GM23338 (cell line): ENCODE data around the gene MMP17. TPM values are rescaled to one million over a fixed set of nuclear protein-coding genes. Genes with fewer than 3 reads are reported as not detected.

Experiments used
- ATAC-seq: fragments of 200-7000 bp; cut with Tn5 transposase; 3 replicates; pipeline ENCODE4 v1.9.1; 2020
- DNase-seq: peaks from one replicate; pipeline ENCODE4 v3.0.0-alpha.2; 2015; ENCODE audit warnings: low spot score
- H2AFZ ChIP-seq: fragments of 200-600 bp; sonication (generic); 2 replicates; pipeline ENCODE4 v1.8.0; 2016; ENCODE audit warnings: antibody characterized with exemption, mild to moderate bottlenecking, moderate library complexity
- H3F3A ChIP-seq: fragments of 200-600 bp; sonication (generic); replicated peaks from 2 replicates; pipeline ENCODE4 v1.8.0; 2017; ENCODE audit warnings: antibody characterized with exemption, mixed run types, low read depth
- H3K27ac ChIP-seq: fragments of 200-600 bp; sonication (generic); 2 replicates; pipeline ENCODE4 v1.6.1; 2016; ENCODE audit warnings: low read depth
- H3K27me3 ChIP-seq: fragments of 200-600 bp; sonication (generic); 2 replicates; pipeline ENCODE4 v1.8.0; 2016; ENCODE audit warnings: mild to moderate bottlenecking, mixed run types, moderate library complexity; ENCODE audit not compliant: insufficient read depth
- H3K36me3 ChIP-seq: fragments of 200-600 bp; sonication (generic); 2 replicates; pipeline ENCODE4 v1.8.0; 2016; ENCODE audit warnings: mild to moderate bottlenecking; ENCODE audit not compliant: insufficient read depth
- H3K4me1 ChIP-seq: fragments of 200-600 bp; sonication (generic); 2 replicates; pipeline ENCODE4 v1.8.0; 2016; ENCODE audit warnings: mild to moderate bottlenecking, moderate library complexity; ENCODE audit not compliant: insufficient read depth
- H3K4me2 ChIP-seq: fragments of 200-600 bp; sonication (generic); 2 replicates; pipeline ENCODE4 v1.7.1; 2017; ENCODE audit warnings: mixed run types
- H3K4me3 ChIP-seq: fragments of 200-600 bp; sonication (generic); 2 replicates; pipeline ENCODE4 v1.6.1; 2016; ENCODE audit warnings: mixed run types
- H3K79me2 ChIP-seq: fragments of 200-600 bp; sonication (generic); replicated peaks from 2 replicates; pipeline ENCODE4 v1.8.0; 2017; ENCODE audit warnings: mild to moderate bottlenecking; ENCODE audit not compliant: insufficient read depth
- H3K9me2 ChIP-seq: fragments of 200-600 bp; sonication (generic); 2 replicates; pipeline ENCODE4 v1.8.0; 2017; ENCODE audit not compliant: insufficient read depth
- H4K20me1 ChIP-seq: fragments of 200-600 bp; sonication (generic); replicated peaks from 2 replicates; pipeline ENCODE4 v1.8.0; 2017; ENCODE audit warnings: mild to moderate bottlenecking; ENCODE audit not compliant: insufficient read depth
- H3K27ac Mint-ChIP-seq: 2 replicates; pipeline ENCODE4 v1.8.0; 2020; ENCODE audit warnings: inconsistent platforms, mild to moderate bottlenecking, moderate library complexity, mixed read lengths
- H3K27me3 Mint-ChIP-seq: 3 replicates; pipeline ENCODE4 v1.8.0; 2022; ENCODE audit warnings: low read depth, mild to moderate bottlenecking, moderate library complexity, mixed read lengths, inconsistent platforms; ENCODE audit not compliant: insufficient read depth, poor library complexity
- H3K36me3 Mint-ChIP-seq: 3 replicates; pipeline ENCODE4 v1.8.0; 2021; ENCODE audit warnings: low read depth, mild to moderate bottlenecking, inconsistent platforms, moderate library complexity, mixed read lengths
- H3K4me1 Mint-ChIP-seq: 3 replicates; pipeline ENCODE4 v1.8.0; 2020; ENCODE audit warnings: mild to moderate bottlenecking, inconsistent platforms, mixed read lengths
- H3K4me3 Mint-ChIP-seq: 3 replicates; pipeline ENCODE4 v1.8.0; 2021; ENCODE audit warnings: moderate library complexity, mild to moderate bottlenecking, inconsistent platforms, mixed read lengths
- H3K9me3 Mint-ChIP-seq: 3 replicates; pipeline ENCODE4 v1.8.0; 2020; ENCODE audit warnings: moderate library complexity, mild to moderate bottlenecking, inconsistent platforms, mixed read lengths
- CREB1 ChIP-seq: fragments of 250-450 bp; sonication (Bioruptor Pico); IDR thresholded peaks from 2 replicates; pipeline ENCODE4 v1.5.0; 2020; ENCODE audit warnings: low read depth, mild to moderate bottlenecking, moderate library complexity
- EZH2 ChIP-seq: fragments of 200-600 bp; sonication (generic); IDR thresholded peaks from one replicate; pipeline ENCODE4 v1.8.0; 2017; ENCODE audit warnings: antibody characterized with exemption, mild to moderate bottlenecking, low read depth; ENCODE audit not compliant: unreplicated experiment
- EZH2phosphoT487 ChIP-seq: fragments of 200-600 bp; sonication (generic); IDR thresholded peaks from one replicate; pipeline ENCODE4 v1.8.1; 2018; ENCODE audit warnings: antibody characterized with exemption; ENCODE audit not compliant: unreplicated experiment
- JUNB ChIP-seq: IDR thresholded peaks from one replicate; pipeline ENCODE4 v1.6.1; 2016; ENCODE audit warnings: antibody characterized with exemption; ENCODE audit not compliant: unreplicated experiment
- POLR2AphosphoS5 ChIP-seq: IDR thresholded peaks from 2 replicates; pipeline ENCODE4 v1.6.1; 2016; ENCODE audit warnings: antibody characterized with exemption, low read depth
- STAT1 ChIP-seq: IDR thresholded peaks from one replicate; pipeline ENCODE4 v1.6.1; 2016; ENCODE audit warnings: antibody characterized with exemption; ENCODE audit not compliant: unreplicated experiment
- ZNF114 ChIP-seq: fragments of 250-450 bp; sonication (Bioruptor Pico); IDR thresholded peaks from 2 replicates; pipeline ENCODE4 v1.5.0; 2020; ENCODE audit warnings: mild to moderate bottlenecking, moderate library complexity
- ZNF331 ChIP-seq: fragments of 250-450 bp; sonication (Bioruptor Pico); IDR thresholded peaks from 2 replicates; pipeline ENCODE4 v1.5.0; 2020; ENCODE audit warnings: low read depth, mild to moderate bottlenecking, moderate library complexity
- polyA plus RNA-seq: library from polyadenylated mRNA; unstranded; fragments of >200 nt; fragmentation: Nextera tagmentation; extraction: Ambion mirVana; gene quantifications from 2 replicates; pipeline ENCODE4 v1.2.1, GENCODE V29; 2016
- total RNA-seq: library from RNA; depleted of rRNA; stranded (reverse); fragments of >200 nt; shearing (Covaris generic); gene quantifications from 2 replicates; pipeline ENCODE4 v1.2.3, GENCODE V29; 2014
- TF ChIP-seq, protein P1 (sequence below), 2 experiments: fragments of 200-600 bp in 1 of 2; sonication (generic) in 1 of 2; conservative IDR thresholded peaks; 2 replicates each; pipeline versions ENCODE4 v1.5.1 to v1.6.1; 2016 to 2017; ENCODE audit warnings: antibody characterized with exemption in 2 of 2, low read depth in 2 of 2, mild to moderate bottlenecking in 2 of 2, moderate library complexity in 1 of 2
- TF ChIP-seq, protein P2 (sequence below): IDR thresholded peaks from one replicate; pipeline ENCODE4 v1.6.1; 2018; ENCODE audit warnings: antibody characterized with exemption; ENCODE audit not compliant: unreplicated experiment
- TF ChIP-seq, protein P3 (sequence below): IDR thresholded peaks from 2 replicates; pipeline ENCODE4 v1.6.1; 2016; ENCODE audit warnings: antibody characterized with exemption

Gene MMP17
- total and polyA plus RNA-seq, 2 experiments from 2014 or later: 10.4 to 48.5 TPM

DNA sequence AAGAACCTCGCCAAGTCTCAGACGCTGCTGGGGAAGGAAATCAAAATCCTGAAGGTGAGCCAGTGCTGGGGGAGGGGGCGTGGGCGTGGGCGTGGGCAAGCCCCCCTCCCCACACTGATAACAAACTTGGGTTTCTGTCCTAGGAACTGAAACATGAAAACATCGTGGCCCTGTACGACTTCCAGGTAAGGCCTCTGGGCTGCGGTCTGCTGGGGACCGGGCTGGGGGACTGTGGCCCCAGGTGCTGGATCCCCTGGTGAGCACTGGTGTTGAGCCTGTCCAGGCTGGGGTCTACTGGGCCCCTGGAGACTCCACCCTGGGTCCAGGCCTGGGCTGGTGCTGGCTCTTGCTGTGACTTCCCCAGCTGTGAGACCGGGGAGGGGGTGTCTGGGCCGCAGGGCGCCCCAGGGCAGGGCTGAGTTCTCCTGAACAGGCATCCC lies 67.5 kb downstream of the MMP17 start:
- no peak overlapping the region for H2AFZ ChIP-seq
- H4K20me1 ChIP-seq: no peaks in the 10 kb centered on the region
- Mint-ChIP-seq H3K36me3 (peaks cover 15% of the 10 kb centered on the region), H3K4me1 (peaks cover 14% of the 10 kb centered on the region; the same call in 2 of the 3 replicates), H3K9me3 (no peaks in the 10 kb centered on the region; the same call in 2 of the 3 replicates), H3K27me3 (peaks cover 7% of the 10 kb centered on the region), H3K4me3 (peak overlapping the region; percentile 82), H3K27ac (peak overlapping the region; percentile 77)
- peak overlapping the region; percentile 76 for H3K4me3 ChIP-seq
- ATAC-seq (no peak), DNase-seq (no peak)
- peak overlapping the region; percentile 97 for H3K4me2 ChIP-seq
- H3K27me3 ChIP-seq: no peaks in the 10 kb centered on the region
- no peaks in the 10 kb centered on the region; the same call in 1 of the 2 replicates for H3K36me3 ChIP-seq
- H3K4me1 ChIP-seq: peaks cover 10% of the 10 kb centered on the region; the same call in 1 of the 2 replicates
- H3K9me2 ChIP-seq: no peaks in the 10 kb centered on the region
- peaks cover 13% of the 10 kb centered on the region for H3F3A ChIP-seq
- peaks cover 36% of the 10 kb centered on the region for H3K79me2 ChIP-seq
- H3K27ac ChIP-seq: peak overlapping the region; percentile 55; the same call in 1 of the 2 replicates
- TF ChIP-seq EZH2phosphoT487 (no peak), POLR2AphosphoS5 (no peak)

GRCh38 chr12:131896080-131896810 lies 68.1 kb downstream of the MMP17 start:
- Histone ChIP-seq H3K27ac (peak overlapping the region; percentile 79), H3F3A (peaks cover 13% of the 10 kb centered on the region), H3K27me3 (no peaks in the 10 kb centered on the region), H4K20me1 (no peaks in the 10 kb centered on the region), H3K4me1 (peaks cover 10% of the 10 kb centered on the region; the same call in 1 of the 2 replicates), H3K36me3 (no peaks in the 10 kb centered on the region; the same call in 1 of the 2 replicates), H3K9me2 (no peaks in the 10 kb centered on the region), H2AFZ (no peak overlapping the region), H3K4me3 (peak overlapping the region; percentile 76), H3K79me2 (peaks cover 39% of the 10 kb centered on the region), H3K4me2 (peak overlapping the region; percentile 97)
- Mint-ChIP-seq H3K4me3 (peak overlapping the region; percentile 82), H3K4me1 (peaks cover 14% of the 10 kb centered on the region; the same call in 2 of the 3 replicates), H3K9me3 (no peaks in the 10 kb centered on the region; the same call in 2 of the 3 replicates), H3K27ac (0 out of 2 replicates have a peak overlapping the region, but pooled peaks have one; percentile 27), H3K27me3 (peaks cover 7% of the 10 kb centered on the region), H3K36me3 (peaks cover 15% of the 10 kb centered on the region)
- DNase-seq (peak; percentile 91), ATAC-seq (peak; percentile 85)
- TF ChIP-seq STAT1 (no peak), EZH2 (no peak), JUNB (no peak), ZNF114 (no peak), CREB1 (CRISPR knock-in tag) (peak; percentile 91), ZNF331 (CRISPR knock-in tag) (no peak)
- TF ChIP-seq, protein P1, sequence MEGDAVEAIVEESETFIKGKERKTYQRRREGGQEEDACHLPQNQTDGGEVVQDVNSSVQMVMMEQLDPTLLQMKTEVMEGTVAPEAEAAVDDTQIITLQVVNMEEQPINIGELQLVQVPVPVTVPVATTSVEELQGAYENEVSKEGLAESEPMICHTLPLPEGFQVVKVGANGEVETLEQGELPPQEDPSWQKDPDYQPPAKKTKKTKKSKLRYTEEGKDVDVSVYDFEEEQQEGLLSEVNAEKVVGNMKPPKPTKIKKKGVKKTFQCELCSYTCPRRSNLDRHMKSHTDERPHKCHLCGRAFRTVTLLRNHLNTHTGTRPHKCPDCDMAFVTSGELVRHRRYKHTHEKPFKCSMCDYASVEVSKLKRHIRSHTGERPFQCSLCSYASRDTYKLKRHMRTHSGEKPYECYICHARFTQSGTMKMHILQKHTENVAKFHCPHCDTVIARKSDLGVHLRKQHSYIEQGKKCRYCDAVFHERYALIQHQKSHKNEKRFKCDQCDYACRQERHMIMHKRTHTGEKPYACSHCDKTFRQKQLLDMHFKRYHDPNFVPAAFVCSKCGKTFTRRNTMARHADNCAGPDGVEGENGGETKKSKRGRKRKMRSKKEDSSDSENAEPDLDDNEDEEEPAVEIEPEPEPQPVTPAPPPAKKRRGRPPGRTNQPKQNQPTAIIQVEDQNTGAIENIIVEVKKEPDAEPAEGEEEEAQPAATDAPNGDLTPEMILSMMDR (conservative IDR thresholded peaks at IDR 0.05; ENCODE audit: low read depth in 2 of 2): no peak
- TF ChIP-seq, protein P2, sequence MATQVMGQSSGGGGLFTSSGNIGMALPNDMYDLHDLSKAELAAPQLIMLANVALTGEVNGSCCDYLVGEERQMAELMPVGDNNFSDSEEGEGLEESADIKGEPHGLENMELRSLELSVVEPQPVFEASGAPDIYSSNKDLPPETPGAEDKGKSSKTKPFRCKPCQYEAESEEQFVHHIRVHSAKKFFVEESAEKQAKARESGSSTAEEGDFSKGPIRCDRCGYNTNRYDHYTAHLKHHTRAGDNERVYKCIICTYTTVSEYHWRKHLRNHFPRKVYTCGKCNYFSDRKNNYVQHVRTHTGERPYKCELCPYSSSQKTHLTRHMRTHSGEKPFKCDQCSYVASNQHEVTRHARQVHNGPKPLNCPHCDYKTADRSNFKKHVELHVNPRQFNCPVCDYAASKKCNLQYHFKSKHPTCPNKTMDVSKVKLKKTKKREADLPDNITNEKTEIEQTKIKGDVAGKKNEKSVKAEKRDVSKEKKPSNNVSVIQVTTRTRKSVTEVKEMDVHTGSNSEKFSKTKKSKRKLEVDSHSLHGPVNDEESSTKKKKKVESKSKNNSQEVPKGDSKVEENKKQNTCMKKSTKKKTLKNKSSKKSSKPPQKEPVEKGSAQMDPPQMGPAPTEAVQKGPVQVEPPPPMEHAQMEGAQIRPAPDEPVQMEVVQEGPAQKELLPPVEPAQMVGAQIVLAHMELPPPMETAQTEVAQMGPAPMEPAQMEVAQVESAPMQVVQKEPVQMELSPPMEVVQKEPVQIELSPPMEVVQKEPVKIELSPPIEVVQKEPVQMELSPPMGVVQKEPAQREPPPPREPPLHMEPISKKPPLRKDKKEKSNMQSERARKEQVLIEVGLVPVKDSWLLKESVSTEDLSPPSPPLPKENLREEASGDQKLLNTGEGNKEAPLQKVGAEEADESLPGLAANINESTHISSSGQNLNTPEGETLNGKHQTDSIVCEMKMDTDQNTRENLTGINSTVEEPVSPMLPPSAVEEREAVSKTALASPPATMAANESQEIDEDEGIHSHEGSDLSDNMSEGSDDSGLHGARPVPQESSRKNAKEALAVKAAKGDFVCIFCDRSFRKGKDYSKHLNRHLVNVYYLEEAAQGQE: no peak
- TF ChIP-seq, protein P3, sequence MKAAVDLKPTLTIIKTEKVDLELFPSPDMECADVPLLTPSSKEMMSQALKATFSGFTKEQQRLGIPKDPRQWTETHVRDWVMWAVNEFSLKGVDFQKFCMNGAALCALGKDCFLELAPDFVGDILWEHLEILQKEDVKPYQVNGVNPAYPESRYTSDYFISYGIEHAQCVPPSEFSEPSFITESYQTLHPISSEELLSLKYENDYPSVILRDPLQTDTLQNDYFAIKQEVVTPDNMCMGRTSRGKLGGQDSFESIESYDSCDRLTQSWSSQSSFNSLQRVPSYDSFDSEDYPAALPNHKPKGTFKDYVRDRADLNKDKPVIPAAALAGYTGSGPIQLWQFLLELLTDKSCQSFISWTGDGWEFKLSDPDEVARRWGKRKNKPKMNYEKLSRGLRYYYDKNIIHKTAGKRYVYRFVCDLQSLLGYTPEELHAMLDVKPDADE: no peak
